ENCODE data around the gene KIF26B.
A peak's percentile ranks its signal among the peaks of the same experiment; 100 is the strongest.

The KIF26B gene

DNA sequence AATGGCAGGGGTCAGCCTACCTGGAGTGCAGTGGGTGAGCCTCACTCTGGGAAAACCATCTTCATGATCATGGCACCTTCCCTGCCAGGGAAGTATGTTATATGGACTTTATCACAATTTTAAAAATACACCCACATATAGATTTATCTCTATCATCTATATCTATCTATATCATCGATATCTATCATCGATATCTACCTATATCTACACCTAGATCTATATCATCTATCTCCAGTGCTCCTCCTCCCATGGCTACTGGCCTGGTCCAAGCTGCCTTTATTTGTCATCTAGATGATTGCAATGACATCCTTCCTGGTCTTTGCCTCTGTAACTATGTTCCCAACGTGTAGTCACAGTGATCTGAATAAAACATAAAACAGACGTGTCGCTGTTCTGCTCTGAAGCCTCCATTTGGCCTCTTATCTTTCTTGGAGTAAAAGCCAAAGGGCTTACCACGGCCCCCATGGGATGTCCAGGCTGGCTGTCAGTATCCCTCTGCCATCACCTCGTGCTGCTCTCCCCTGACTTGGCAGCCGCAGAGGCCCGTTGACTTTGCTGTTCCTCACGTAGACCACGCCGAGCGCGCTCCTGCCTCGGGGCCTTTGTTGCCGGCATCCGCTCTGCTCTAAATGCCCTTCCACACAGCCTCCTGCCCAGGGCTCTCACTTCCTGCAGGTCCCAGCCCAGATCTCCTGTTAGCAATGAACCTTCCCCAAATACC lies 20.6 kb upstream of the KIF26B start:
- TF ChIP-seq, protein P1, sequence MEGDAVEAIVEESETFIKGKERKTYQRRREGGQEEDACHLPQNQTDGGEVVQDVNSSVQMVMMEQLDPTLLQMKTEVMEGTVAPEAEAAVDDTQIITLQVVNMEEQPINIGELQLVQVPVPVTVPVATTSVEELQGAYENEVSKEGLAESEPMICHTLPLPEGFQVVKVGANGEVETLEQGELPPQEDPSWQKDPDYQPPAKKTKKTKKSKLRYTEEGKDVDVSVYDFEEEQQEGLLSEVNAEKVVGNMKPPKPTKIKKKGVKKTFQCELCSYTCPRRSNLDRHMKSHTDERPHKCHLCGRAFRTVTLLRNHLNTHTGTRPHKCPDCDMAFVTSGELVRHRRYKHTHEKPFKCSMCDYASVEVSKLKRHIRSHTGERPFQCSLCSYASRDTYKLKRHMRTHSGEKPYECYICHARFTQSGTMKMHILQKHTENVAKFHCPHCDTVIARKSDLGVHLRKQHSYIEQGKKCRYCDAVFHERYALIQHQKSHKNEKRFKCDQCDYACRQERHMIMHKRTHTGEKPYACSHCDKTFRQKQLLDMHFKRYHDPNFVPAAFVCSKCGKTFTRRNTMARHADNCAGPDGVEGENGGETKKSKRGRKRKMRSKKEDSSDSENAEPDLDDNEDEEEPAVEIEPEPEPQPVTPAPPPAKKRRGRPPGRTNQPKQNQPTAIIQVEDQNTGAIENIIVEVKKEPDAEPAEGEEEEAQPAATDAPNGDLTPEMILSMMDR (conservative IDR thresholded peaks at IDR 0.05) = no peak

DNA sequence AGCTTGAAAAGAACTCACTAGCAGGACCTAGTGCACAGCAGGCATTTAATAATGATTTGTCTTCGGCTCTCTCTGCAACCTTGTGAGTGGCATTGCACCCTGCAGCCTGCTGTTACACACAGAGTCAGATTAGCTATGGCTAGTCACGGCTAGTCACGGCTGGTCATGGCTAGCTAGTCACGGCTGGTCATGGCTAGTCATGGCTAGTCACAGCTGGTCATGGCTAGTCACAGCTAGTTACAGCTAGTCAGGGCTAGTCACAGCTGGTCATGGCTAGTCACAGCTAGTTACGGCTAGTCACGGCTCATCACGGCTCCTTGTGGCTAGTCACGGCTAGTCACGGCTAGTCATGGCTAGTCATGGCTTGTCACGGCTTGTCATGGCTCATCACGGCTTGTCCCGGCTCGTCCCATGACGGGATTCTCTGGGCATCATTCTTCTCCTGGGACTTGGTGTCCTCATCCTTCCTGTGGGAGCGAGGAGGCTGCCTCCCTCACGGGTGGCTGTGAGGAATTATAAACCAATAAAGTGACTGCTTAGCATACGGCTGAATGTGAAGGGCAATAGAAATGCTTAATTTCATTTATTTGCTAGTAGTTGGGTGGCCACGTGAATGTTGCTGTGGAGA lies 12.5 kb upstream of the KIF26B start:
- no peak overlapping the region for H3K27ac ChIP-seq
- TF ChIP-seq, protein P1 (conservative IDR thresholded peaks at IDR 0.05) = no peak

More for the DNA sequence above, 20.6 kb upstream of the KIF26B start:
- no peak overlapping the region for H3K27ac ChIP-seq

DNA sequence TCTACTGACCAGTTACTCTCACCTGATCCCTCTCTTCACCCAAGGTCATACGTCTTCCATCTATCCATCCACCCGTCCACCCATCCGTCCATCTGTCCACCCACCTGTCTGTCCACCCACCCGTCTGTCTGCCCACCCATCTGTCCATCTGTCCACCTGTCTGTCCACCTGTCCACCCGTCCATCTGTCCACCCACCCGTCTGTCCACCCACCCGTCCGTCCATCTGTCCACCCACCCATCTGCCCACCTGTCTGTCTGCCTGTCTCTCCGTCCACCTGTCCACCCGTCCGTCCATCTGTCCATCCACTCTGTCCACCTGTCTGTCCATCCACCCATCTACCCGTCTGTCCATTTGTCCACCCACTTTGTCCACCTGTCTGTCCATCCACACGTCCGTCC lies 11.8 kb upstream of the KIF26B start:
- TF ChIP-seq, protein P1 (conservative IDR thresholded peaks at IDR 0.05) = no peak
- H3K27ac ChIP-seq = no peak overlapping the region

DNA sequence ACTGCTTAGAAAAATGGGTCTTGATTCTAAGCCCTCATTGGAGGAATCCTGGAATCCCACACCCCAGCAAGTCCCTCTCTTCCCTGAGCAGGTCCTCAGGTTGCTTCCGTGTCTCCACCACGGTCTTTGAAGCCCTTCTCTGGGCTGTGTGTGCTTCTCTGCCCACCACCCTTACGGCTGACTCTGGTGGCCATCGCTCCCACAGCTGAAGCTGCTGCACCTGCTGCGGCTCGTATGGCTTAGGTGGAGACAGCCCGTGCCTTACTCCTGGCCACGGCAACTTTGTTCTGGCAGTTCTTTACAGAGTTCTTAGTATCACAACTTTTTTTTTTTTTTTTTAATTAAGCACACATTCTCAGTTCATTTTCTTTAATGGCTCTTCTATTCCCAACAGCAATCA lies 10.9 kb upstream of the KIF26B start:
- TF ChIP-seq, protein P1 (conservative IDR thresholded peaks at IDR 0.05) = no peak
- H3K27ac ChIP-seq = no peak overlapping the region

DNA sequence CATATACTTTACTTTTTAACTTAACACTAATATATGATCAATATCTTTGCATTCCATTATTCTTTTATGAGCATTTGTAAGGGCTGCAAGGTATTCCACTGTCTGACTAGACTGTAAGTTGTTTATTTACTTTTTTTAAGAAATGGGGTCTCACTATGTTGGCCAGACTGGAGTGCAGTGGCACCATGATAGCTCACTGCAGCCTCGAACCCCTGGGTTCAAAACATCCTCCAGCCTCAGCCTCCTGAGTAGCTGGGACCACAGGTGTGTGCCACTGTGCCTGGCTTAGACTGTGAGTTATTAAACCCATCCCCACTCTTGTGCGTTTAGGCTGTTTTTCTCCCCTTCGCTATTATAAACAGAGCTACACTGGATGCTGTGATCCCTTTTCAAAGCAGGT lies 6.7 kb upstream of the KIF26B start:
- TF ChIP-seq, protein P1 (conservative IDR thresholded peaks at IDR 0.05) = no peak

DNA sequence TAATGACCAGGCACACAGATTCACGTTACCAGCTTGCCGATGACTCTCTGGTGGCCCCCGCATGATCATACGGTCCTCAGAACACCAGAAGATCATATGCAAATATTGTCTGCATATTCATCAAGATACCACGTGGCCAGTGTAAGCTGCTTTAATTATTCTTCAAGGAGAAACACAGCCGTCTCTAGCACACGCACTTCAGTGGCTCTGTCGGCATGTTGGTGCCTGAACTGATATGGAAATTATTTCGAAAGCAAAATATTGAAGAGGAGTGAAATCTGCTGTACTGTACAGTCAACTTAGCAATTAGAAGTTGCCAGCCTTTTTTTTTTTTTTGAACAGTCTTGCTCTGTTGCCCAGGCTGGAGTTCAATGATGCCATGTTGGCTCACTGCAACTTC lies 5.9 kb upstream of the KIF26B start:
- TF ChIP-seq, protein P1 (conservative IDR thresholded peaks at IDR 0.05) = no peak
- H3K27ac ChIP-seq = no peak overlapping the region

More for the DNA sequence above, 6.7 kb upstream of the KIF26B start:
- H3K27ac ChIP-seq = no peak overlapping the region

DNA sequence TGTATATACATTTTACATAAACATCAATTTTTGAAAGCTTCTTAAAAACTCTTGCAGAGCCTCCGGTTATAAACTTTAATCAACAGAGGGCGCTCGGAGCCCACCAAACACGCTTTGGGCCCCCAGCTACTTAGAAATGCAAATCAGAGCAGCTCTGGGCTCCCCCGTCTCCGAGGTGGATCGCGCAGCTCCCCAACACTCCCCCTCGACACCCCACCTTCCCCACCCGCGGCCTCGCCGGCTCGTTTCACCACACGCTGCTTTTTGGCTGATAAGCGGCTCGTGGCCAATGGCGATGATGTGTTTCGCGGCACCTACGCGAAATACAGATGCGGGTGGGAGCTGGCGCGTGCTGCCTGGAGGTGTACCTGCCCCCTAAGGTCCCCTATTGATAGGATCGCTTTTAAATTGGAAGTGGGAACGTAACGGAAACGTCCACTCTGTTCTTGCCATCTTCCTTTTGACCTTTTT lies 1.7 kb upstream of the KIF26B start:
- TF ChIP-seq, protein P1 (conservative IDR thresholded peaks at IDR 0.05) = peak; percentile 80
- no peak overlapping the region for H3K27ac ChIP-seq

Measured in VCaP (cell line).